A375 (cell line): ENCODE data around the gene RBBP5. TPM values are rescaled to one million over a fixed set of nuclear protein-coding genes. Genes with fewer than 3 reads are reported as not detected.

ENCODE experiments used
- total RNA-seq: library from RNA; depleted of rRNA; stranded (reverse); fragments of >200 nt; shearing (Covaris generic); gene quantifications from 2 replicates; pipeline ENCODE4 v1.2.3, GENCODE V29; 2014; rRNA removed

RBBP5 gene
- 15.2 and 17.7 TPM in 2 replicates for total RNA-seq

GRCh38 chr1:205121660-205122488, at the start of gene RBBP5:
TSS of gene RBBP5 (minus strand) at chr1:205121978. CDS start at chr1:205121873, 105 bp downstream.

GRCh38 chr1:205084360-205084759, 37.4 kb downstream of the RBBP5 start, which contains the start of gene TMEM81:
TSS of gene TMEM81 (minus strand) at chr1:205084460. CDS start at chr1:205084320, 140 bp downstream.

GRCh38 chr1:205042911-205043806, 78.6 kb downstream of the RBBP5 start, which contains the start of gene CNTN2:
TSS of gene CNTN2 (plus strand) at chr1:205043212. CDS start at chr1:205053186, 9,974 bp downstream.

Other genes with a start within 250 kb of the RBBP5 start
- 1.2 TPM in 1 of 2 replicates, not detected in the other for gene CNTN2, start 78.8 kb downstream of the RBBP5 start, total RNA-seq
- 1.8 and 2.1 TPM in 2 replicates for gene TMEM81, start 37.5 kb downstream of the RBBP5 start, total RNA-seq
- gene DSTYK, start 89.7 kb upstream of the RBBP5 start, total RNA-seq: 5.2 and 5.4 TPM in 2 replicates
- gene TMCC2, start 106.0 kb upstream of the RBBP5 start, total RNA-seq: 1.8 and 2.1 TPM in 2 replicates
- gene NUAK2, start 199.8 kb upstream of the RBBP5 start, total RNA-seq: 7.2 and 8.6 TPM in 2 replicates
- 0.05 and 0.19 TPM in 2 replicates for gene KLHDC8A, start 234.9 kb upstream of the RBBP5 start, total RNA-seq